NCI-H2171 treated with DMSO at 0.1 percent for 48 hours (cell line): Measurements from ENCODE around the gene YTHDF1.
"Not testable (repeated sequence)": the region's sequence is repeated elsewhere in the genome, so short reads cannot be mapped to it uniquely, and the experiment has no call there.

Source experiments
- DNase-seq: peaks from one replicate; lab custom pipeline; 2025; lab: John Stamatoyannopoulos, UW

Gene YTHDF1

DNA sequence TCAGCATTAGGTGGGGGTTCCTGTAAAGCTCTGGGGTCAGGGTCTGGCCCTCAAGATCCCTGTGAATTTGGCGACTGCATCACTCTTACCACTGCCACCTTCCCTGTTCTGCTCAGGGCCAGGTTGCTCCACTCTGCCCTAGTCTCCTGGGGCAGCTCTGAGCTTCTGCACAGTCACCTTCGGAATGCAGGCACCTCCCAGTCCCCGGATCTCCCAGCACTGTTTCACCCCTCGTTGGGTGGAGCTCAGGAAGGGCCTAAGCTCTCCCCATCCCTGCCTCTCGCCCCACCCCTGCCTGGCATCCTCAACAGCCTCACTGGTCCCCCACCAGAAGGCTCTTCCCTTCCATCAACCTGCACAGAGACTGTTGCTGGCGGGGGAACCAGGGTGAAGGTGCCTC, 46.2 kb downstream of the YTHDF1 start:
- DNase-seq = no peak

DNA sequence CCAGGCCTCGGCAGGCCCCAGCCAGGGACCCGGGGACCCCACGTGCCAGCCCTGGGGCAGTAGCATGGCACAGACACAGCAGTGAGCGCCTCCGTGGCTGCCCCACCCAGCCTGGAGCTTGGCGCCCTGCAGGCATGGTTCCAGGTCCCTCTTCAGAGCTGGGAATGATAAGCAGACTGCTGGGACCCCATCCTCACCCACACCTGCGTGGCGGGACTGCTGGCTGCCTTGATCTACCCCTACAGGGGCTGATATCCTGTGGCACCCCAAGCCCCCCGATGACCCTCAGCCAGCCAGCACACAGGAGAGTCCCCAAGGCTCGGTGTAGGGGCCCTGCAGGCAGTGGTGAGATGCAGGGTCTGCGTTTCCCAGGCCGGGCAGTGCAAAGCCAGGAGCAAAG, 47.1 kb downstream of the YTHDF1 start:
- DNase-seq = no peak

DNA sequence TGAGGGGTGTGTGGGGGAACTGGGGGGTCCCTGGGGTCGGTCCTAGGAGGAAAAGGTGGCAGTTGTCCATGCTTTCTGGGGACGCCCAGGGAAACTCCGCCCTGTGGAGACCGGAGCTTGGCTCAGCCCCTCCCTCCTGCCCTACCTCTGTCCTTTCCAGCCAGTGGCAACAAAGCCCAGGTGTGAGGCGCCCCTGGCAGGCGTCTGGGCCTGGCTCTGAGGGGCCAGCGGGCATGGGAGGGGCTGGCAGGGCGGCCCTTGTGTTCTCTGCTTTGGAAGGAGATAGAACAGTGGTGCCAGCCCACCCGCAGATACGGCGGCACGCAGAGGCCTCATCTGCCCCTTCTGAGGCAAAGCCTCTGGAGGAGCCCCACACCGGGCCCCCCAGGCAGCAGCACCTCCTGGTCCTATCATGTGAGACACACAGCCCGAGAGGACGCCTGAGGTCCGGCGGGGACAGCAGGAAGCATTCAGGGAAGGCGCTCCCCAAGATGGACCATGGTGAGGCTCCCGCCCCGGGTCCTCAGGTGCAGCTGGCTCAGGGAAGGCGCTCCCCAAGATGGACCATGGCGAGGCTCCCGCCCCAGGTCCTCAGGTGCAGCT, 47.9 kb downstream of the YTHDF1 start:
- DNase-seq = no peak

DNA sequence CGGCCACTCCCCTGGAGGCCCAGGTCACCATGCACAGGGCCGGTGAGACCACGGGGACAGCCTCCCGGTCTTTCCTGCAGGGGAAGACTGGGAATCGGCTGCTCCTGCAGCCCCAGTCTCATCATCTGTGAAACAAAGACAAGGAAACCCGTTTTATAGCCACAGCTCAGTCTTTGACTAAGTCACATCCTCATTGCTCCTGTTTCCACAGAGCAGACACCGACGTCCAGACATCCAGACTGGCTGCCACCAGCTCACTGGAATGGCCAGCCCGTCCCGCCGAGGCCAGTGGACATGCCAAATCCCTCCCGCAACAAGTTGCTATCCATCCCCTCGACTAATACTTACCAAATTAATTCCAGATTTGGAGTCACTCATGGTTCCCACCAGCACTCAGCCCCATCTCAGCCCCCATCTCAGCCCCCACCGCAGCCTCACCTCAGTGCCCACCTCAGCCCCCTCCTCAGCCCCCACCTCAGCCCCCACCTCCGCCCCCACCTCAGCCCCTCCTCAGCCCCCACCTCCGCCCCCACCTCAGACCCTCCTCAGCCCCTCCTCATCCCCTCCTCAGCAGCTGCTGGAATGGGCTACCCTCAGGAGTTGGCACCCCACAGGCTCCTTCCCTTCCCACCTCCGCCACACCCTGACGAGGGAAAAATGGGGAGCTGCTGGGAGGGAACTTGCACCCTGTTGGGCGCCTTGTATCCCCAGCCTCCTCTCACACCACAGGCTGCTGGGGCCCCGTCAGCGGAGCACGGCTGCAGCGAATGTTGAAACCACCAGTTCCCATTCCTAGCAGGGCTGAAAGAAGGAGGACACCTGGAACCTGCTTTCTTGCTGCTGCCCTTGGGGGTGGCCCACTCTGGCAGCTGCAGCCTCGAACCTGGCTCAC, 48.7 kb downstream of the YTHDF1 start:
- no peak for DNase-seq

DNA sequence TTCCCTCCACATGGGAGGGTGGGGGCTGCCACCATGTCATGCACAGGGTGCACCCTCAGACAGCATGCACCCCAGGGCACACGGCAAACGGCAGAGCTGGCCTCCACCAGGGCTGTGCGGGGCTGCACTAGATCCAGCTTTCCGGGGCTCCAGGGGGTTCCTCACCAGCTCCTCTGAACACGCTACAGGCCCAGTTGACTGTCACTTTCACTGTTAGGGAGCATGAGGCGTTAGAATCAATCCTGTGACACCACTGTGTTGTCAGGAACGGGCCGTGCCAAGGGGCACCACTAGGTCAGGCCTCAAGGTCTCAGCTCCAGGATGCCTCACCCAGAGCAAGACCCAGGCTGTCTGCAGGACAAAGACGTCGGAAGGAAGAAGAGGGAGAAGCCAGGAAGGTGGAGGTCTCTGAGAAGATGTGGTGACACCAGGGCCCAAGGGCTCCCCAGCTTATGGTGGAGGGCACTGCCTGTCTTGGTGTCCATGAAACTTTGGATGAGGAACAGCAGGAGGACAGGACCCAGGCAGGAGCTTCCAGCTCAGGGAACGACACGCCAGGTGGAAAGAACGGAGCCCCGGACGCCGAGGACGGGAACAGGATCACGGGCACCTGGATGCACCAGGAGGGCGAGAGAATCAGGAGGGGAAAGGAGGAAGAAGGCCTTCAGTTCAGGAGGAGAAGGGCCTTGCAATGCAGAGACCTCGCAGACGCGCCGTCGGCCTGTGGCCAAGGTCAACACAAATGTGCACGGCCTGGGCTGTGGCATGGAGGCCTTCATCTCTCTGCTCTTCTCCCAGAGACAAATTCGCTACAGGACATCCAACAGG, 49.5 kb downstream of the YTHDF1 start:
- DNase-seq = no peak

DNA sequence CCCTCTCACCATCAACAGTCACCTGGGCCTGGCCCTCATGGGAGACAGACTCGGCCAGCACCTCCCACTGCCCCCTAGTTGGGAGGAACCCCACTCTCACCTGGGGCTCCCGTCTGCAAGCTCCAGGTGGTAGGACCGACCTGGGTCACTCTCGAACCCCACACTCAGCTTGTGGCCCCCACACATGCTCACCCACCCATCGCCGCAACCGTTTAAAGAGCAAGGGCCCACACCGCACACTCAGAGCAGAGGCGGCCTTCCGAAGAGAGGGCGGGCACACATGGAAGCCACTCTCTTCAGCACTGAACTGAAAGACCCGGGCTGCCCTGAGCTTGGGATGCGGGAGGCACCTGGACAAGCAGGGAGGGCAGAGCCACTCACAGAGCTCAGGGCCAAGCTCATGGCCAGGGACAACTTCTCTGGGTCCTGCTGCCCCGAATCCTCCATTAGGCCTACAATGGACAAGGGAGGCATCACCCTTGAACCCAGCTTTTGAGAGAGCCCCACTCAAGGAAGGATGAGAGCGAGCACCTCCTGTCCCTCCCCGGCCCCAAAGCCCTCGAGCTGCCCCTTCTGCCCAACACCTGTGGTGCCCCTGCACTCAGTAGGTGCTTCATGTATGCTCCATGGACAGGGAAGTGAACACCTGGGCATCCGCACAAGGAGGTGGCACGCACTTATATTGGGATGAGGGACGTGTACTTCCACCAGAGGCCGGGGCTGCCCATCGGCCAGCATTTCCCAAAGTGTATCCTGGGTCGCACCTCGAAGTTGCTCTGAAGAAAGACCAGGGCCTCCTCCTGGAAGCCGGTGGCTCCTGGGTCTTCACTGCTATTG, 50.4 kb downstream of the YTHDF1 start:
- no peak for DNase-seq

DNA sequence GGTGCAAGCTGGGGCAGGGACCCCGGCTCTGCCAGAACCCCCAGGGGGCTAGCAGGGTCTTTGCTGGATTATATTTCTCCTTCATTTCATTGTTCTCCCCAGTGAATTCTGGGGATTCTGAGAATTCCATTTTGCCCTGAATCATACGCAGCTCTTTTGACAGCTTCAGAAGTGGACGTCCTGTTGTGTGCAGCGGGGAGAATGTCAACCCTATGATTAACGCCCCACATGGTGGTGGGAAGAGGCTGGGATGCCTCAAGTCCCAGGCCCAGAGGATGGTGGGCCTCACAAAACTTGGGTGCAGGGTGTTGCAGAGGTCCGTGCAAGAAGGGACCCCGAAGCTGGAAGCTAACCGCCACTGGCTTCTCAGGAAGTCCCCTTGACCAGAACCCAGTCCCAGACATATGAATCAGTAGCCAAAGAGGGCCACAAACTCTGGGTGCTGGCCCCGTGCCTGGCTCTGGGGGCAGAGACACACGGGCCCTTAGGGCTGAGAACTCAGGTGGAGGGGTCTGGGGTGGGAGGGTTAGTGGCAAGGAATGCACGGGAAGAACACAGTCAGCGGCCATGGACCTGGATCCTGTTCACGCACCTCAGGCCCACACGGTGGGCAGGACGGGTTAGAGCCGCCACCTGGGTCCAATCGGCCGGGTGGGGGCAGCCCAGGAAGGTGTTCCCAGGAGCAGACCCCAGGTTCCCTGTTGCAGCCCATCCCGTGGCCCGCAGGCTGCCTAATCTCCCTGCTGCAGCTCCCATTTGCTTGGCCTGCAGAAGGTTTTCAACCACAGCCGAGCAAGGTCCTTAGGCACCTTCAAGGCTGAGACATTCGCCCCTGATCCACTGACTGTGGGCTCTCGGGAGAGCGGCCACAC, 51.2 kb downstream of the YTHDF1 start:
- no peak for DNase-seq

DNA sequence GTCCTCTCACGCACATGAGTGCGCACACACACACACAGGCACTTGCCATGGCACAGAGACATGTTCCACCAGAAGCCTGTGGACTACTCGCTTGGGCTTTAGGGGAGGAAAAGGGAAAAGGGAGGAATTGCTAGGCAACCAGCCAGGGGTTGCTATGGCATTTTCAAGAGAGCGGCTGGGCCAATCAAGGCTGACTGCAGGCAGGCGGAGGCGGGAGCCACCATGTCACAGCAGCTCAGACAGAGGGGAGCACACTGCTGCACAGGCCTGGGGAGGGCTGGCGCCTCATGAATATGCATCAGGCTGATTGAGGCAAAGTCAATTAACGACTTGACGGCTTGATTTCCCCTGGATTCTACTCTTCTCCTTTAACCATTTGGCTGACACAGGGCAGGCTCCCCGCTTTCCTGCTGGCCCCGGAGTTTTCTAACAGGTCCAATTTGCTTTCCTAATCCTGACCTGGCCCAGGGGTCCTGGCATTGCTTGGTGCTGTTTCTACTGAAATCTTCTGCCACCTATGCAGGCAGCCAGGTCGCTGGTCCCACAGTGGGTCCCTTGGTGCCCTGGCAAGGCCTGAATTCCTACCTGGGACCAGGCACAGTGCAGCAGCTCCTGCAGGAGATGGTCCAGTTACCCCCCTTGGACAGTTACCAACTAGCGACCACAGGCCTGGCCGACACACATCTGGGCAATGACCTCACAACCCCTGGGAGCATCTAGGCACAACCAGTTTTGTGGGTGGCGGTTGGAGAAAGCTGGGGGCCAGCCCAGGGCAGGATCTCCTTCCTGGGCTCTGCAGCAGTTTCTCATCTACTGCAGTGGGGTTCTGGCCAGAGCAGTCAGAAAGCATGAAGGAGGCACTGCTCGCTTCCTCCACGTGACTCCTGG, 52.1 kb downstream of the YTHDF1 start:
- no peak for DNase-seq

DNA sequence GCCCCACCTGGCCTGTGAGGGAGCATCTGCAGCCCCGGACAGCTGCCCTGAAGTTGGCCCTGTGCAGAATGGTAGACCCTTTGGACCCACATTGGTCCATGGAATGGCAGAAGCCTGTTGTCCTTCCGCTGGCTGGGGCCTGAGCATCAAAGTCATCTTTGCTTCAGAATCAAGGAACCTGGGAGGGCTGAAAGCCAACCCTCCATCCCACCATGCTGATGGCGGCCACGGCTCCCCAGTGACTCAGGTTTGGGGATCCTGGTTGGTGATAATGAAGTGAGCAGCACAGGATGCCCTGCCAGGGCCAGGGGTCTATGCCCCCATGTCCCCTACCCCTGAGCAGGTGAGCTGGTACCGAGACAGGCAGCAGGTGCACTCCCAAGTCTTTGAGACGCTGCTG, 52.8 kb downstream of the YTHDF1 start:
- DNase-seq = no peak

DNA sequence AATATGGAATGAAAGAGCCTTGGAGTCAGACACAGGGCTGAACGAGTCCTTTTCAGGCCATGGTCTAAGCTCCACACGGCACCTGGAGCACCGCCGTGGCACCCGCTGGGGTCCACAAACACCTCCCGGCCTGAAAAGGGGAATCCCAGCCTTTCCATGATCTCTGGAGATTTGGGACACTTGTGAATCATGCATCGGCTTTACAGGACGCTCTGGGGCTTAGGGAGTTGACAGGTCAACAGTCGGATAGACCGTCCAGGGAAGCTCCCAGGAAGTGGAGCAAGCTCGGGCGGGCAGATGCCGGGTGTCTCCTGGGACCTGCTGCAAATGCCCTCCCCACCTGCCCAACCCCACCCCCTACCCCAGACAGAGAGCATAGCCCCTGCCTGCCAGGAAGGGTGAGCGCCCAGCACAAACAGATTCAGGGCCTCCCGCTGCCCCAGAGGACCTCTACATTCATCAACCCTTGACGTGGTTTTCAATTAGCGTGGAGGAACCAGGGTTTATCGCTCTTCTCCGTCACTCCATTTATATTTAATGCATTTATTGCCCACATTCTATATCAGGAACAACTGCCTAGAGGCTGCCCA, 53.6 kb downstream of the YTHDF1 start:
- no peak for DNase-seq

DNA sequence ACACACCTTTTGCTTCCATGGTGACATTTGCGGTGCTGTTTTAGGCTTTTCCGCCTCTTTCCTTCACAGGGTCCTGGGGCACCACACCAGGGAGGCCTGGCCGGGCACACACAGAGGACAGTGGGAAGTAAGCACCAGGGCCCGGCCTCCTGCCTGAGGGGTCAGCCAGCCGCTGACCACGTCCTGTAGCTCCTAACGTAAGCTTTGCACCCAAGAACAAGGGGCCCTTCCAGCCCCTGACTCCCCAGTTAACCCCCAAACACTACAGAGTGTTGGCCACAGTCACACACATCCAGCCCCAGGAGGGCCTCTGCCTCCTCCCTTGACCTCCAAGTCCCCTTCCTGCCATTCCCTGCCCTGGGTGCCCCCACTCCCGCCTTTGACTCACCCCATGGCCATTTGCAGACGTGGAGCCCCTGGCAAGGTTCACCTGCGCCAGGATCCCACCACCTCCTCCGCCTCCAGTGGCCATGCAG, 54.7 kb downstream of the YTHDF1 start:
- no peak for DNase-seq

DNA sequence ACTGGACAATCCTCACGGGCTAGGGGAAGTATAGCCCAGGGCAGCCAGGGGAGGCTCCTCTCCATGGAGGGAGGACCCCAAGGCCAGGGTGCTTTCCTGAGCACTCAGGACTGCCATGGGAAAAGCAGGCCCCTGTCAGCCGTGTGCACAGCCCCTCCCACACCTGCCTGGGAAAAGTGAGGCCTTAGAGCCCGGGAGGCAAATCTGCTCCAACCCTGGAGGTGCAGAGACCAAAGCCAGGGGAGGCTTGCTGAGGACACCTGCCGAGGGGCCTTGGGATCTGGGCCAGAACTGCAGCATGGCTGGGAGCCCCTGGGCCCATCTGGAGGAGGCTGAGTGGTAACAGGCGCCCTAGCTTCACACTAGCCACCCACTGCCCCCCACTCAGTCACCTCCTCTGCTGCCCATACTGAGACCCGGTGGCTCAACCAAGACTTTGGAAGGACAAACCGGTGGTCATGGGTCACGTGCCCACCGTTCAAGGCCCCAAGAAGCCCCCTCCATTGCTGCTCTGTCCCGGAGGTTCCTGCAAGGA, 55.2 kb downstream of the YTHDF1 start:
- DNase-seq = no peak

DNA sequence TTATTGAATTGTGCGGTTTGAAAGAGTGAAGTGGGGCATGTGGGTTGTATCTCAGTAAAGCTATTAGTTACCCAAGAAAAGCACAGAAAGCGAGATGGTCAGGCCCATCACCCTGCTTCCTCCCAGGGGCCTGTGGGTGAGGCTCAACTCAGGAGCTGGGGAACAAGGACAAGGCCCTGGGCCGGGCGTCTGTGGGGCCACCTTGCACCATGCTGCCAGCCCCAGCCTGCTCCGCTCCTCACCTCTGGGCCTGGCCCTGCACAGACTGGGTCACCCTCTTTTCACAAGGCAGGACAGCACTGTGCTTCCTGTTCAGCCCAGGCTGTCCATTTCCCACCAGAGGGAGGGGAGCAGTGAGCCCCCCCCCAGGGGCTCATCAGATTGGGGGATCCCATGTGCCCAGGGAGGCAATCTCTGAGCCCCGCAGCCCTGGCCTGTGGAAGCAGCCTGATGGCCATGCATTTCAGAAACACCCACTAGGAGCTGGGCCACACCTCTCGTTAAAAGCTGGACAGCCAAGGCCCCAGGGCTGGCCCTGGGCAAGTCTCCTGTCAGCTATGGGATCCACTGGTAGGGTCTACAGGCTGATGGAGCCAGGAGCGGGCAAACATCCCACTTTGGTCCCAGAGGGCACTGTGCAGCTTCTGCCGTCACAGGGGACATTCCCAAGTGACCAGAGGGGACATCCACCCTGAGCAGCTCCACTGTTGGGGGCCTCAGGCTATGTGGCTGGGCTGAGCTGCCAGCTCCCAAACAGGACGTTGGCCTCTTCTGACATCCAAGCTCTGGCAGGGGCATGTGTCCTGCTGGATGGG, 55.9 kb downstream of the YTHDF1 start:
- no peak for DNase-seq

DNA sequence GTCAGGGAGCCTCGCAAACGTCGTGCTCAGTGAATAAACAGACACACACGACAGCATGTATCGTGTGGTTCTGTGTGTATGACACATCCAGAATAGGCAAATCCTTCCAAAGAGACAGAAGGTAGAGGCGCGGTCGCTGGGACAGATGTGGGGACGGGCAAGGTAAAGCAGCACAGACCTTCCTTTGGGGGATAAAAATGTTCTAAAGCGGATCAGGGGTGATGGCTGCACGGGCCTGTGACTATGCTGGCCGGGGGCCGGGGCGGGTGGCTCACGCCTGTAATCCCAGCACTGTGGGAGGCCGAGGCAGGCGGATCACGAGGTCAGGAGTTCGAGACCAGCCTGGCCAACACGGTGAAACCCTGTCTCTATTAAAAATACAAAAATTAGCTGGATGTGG, 56.7 kb downstream of the YTHDF1 start:
- not testable (repeated sequence) for DNase-seq

DNA sequence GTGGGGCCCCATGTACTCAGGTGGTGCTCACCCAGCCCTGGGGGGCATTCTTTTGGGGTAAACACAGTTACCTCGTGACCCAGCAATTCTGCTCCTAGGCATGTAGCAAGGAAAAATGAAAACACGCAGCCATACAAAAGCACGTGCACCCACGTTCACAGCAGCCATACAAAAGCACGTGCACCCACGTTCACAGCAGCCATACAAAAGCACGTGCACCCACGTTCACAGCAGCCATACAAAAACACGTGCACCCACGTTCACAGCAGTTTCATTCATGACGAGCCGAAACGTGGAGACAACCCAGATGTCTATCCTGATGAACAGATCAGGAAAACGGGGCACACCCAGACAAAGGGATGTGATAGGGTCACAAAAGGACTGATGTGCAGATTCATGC, 57.1 kb downstream of the YTHDF1 start:
- DNase-seq = no peak

DNA sequence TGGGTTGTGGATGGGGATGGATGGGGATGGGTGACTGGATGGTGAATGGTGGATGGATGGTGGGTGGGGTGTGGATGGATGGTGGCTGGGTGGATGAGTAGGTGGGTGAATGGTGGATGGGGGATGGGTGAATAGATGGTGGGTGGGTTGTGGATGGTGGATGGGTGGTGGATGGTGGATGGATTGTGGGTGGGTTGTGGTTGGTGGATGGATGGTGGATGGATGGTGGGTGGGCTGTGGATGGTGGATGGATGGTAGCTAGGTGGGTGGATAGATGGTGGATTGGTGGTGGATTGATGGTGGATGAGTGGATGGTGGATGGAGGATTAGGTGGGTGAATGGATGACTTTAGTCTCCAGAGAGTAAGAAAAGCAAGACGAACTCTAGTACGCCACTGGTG, 57.6 kb downstream of the YTHDF1 start:
- no peak for DNase-seq

DNA sequence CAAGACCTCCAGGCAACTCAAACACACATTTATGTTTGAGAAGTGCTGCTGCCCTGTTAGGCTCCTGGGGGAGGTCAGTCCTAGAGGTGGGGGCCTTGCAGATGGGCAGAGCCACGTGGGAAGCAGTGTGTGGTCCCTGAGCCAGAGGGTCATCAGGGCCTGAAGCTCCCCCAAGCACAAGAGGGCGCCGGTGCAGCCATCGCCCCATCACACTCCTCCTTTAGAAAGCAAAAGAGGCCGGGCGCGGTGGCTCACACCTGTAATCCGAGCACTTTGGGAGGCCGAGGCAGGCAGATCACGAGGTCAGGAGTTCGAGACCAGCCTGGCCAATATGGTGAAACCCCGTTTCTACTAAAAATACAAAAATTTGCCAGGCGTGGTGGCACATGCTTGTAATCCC, 58.5 kb downstream of the YTHDF1 start:
- DNase-seq = not testable (repeated sequence)

DNA sequence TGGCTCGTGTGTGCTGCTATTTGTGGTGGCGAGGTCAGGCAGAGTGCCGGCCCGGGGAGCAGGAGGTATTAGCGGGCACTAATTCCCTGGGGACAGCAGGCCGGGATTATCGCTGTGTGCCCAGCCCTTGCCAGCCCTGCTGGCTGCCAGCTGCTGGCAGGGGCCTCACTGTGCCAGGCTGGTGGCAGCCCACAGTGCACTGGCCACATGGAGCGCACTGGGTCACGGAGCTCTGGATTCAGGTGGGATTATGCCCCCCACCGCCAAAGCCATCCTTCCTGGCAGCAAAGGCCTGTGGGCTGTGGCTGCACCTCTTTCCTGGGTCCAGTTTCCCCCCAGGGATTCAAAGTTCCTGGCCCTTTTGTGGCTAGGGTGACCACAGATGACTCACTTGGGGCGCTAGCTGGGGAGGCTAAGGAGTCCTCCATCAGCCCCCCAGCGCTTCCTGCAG, 59.7 kb downstream of the YTHDF1 start:
- peak; percentile 14 for DNase-seq
